Activated CD8-positive, alpha-beta memory T cell treated with anti-CD3 and anti-CD28 coated beads for 24 hours (primary cell): ENCODE measurements around the gene LYSMD1.

ENCODE experiments used
- DNase-seq: peaks from one replicate; pipeline ENCODE4 v3.0.0-alpha.2; 2020

The LYSMD1 gene

GRCh38 chr1:151175041-151175741, 9.5 kb upstream of the LYSMD1 start:
- no peak for DNase-seq

GRCh38 chr1:151171190-151171589, 5.5 kb upstream of the LYSMD1 start:
- DNase-seq = no peak

DNA sequence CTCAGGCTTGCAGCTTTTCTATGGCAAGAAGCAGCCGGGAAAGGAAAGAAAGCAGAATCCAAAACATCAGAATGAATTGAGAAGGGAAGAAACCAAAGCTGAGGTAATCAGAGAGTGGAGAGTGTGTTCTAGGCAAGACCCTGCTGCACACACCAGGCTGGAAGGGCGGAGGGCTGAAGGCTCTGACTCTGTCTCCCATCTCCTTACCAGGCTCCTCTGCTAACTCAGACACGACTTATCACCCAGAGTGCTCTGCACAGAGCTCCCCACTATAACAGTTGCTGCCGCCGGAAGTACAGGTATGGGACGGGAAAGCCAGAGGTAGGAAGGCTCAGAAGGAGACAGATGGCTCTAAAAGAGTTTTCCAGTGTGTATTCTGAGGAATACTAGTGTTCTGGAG, 1.4 kb upstream of the LYSMD1 start:
- no peak for DNase-seq

DNA sequence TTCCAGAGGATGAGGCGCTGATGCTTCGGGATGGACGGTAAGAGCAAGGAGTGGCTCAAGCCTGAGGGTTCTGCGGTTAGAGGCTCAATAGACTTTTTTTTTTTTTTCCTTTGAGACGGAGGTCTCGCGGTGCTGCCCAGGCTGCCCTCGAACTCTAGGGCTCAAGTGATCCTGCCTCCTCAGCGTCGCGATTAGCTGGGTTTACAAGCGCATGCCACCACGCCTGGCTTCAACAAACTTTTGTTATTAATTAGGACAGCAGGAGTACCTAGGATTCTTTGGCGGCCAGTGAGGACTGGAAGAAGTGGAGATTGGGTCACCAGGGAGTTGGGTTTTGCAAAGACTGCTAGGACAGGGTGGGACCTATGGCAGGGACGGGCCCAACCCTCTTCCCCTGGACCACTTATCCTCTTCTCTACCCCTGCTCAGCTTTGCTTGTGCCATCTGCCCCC, 829 bp upstream of the LYSMD1 start:
- DNase-seq = no peak

DNA sequence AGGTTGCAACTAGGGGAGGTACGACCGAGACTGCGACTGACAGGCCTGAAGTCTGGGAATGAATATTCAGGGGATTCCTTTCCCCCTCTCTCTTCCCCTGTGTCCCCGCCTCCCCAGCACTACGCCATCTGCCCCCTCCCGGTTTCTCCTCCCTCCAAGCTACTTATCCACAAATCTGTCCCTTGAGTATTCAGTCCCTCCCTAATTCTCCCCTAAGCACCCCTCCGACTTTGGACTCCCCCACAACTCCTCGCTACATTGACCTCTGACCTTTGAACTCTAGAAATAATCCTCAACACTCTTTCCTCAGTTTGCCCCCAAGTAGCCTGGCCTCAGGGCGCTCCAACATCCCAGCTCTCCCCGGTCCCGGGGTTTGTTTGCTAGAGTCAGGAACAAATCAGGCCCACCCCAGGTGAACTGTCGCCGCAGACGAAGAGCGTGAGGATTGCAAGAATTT, 393 bp downstream of the LYSMD1 start:
- no peak for DNase-seq

DNA sequence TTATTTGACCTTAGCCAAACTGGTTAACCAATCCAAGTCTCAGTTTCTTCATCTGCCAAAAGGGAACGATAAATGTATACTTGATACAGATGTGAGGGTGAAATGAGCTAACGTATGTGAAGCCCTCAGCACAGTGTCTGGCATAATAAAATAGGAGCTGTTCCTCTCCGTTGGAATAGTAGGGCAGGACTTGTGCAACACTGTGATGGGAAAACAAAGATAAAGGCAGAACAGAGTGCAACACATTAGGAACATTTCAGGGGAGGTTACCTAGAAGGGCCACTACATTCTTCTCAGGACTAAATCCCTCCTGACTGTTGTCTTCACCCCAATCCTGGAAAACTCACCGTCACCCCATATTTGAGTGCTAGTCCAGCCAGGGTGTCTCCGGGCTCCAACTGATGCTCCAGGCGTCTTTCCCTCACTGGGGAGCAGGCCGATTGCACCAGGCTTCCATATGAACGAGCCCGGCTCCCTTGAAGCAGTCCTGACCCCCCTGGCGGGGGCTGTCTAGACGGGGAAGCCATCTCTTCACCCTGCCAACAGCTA, 896 bp downstream of the LYSMD1 start:
- no peak for DNase-seq

- no peak for DNase-seq
These were observed 6.3 kb downstream of the LYSMD1 start for GRCh38 chr1:151159373-151159772.

- peak; percentile 72 for DNase-seq
These were observed 6.9 kb downstream of the LYSMD1 start for GRCh38 chr1:151158751-151159251.

GRCh38 chr1:151158326-151158725, 7.4 kb downstream of the LYSMD1 start:
- DNase-seq = peak; percentile 81

DNA sequence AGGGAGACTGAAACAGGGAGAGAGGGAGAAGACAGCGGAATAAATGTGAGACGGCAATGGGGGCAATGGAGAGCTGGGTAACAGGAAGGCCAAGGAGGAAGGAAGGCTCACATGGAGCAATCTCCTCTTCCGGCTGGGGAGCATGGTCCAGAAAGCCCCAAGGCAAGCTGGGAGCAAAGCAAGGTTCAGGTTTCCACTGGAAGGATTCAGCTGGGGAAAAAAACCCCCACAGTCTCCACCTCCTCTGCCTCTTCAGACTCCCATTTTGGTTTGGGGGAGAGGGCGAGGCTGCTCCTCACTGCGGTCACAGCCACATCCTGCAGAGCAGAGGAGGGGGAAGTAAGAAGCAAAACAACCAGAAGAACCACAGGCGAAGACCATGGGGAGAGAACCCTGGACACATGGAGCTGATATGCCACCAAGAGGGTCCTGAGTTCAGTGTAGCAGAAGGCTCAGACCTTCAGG, 8.6 kb downstream of the LYSMD1 start:
- DNase-seq = peak; percentile 78

DNA sequence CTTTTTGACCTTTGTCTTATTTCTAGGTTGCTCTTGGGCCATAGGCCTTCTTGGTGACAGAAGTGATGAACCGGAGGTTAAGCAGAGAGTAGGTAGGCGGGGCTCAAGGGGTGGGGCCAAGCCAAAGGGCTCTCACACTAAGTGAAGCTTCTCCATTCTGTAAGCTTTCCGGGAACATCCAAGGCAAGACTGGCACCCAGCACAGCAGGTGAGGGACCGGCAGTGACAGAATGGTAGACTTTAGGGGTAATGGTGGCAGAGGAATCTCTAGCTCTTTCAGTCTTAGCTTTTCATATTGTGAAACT, 9.2 kb downstream of the LYSMD1 start, which contains the start of gene TNFAIP8L2:
Gene TNFAIP8L2, plus strand, starts transcription at position 135 of the 305 bp plus-strand sequence. CDS start 2,049 bp downstream, outside the sequence.
- peak; percentile 86 for DNase-seq

GRCh38 chr1:151147665-151148064, 18.0 kb downstream of the LYSMD1 start:
- DNase-seq = no peak

DNA sequence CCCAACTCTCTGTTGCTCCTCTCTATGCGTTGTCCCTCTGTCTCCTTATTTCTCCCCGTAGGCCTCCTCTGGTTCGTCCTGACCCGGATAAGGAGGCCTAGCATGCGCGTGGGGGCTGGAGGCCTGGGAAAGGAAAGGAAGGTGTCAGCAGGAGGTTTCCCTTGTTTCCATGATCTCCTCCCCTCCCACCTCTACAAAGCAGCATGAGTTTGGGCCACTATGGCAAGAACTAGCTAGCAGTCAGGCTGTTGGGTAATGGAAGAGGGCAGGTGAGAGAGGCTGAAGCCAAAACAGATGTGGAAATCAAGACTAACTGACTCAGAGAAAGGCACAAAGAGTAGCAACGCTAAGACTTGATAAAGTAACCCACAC, 18.6 kb downstream of the LYSMD1 start:
- DNase-seq = no peak

GRCh38 chr1:151146412-151147131, 19.1 kb downstream of the LYSMD1 start, which contains the start of gene SEMA6C:
SEMA6C (minus strand) TSS chr1:151146631; CDS start chr1:151142621, 4,010 bp downstream.
- peak; percentile 92 for DNase-seq

GRCh38 chr1:151146072-151146411, 19.7 kb downstream of the LYSMD1 start:
- DNase-seq = no peak

- DNase-seq = peak; percentile 69
These were observed 20.2 kb downstream of the LYSMD1 start for GRCh38 chr1:151145304-151146071.

- DNase-seq = no peak
These were observed 21.0 kb downstream of the LYSMD1 start for GRCh38 chr1:151144474-151145303.

- DNase-seq = no peak
These were observed 21.7 kb downstream of the LYSMD1 start for GRCh38 chr1:151143986-151144385.

DNA sequence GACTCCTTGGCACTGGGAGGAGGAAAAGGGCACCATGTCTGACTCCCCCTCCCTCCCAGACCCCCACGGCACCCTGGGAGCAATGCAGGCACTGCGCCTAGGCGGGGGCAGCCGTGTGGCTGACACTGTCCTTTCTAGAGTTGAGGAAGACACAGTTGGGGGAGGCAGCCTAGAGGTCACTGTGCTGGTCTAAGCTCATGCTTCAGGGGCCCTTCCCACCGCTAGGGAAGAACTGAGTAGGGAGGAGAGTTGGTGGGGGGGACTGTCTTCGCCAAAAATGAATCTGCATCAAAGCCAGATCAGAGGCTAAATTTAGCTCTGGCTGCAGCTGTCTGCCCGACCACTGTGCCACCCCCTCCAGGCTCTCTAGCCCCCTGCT, 22.7 kb downstream of the LYSMD1 start:
- no peak for DNase-seq

DNA sequence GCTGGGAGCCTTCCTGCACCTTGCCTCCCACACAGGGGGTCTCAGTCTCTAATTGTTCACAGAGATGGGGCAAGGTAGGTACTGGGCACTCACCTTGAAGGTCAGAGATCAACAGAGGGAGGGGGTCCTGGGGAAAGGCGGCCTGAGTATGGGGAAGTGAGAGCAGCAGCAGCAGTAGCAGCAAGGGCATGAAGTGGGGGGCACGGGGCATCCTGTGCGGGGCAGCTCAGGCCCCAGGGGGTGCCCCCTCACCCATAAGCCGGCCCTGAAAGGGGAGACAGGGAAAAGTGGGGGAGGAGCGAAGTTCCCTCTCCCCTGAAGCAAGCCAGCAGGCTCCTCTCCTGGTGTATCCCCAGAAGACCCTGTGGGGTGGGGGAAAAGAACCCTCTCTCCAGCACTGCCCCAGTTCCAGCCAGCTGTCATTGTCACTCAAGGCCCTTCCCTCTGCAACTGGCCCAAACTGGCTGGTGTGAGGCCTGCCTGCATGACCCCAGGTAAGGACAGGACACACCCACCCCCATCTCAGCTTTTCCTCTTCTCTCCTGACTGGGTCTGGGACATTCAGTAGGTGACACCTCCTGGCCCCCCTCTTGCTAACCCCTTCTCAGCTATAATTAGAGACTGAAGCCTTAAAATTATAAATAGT, 23.2 kb downstream of the LYSMD1 start:
- DNase-seq = no peak

- no peak for DNase-seq
These were observed 27.9 kb downstream of the LYSMD1 start for GRCh38 chr1:151137789-151138188.
